ENCODE results near the gene BHLHE40.

Gene BHLHE40

DNA sequence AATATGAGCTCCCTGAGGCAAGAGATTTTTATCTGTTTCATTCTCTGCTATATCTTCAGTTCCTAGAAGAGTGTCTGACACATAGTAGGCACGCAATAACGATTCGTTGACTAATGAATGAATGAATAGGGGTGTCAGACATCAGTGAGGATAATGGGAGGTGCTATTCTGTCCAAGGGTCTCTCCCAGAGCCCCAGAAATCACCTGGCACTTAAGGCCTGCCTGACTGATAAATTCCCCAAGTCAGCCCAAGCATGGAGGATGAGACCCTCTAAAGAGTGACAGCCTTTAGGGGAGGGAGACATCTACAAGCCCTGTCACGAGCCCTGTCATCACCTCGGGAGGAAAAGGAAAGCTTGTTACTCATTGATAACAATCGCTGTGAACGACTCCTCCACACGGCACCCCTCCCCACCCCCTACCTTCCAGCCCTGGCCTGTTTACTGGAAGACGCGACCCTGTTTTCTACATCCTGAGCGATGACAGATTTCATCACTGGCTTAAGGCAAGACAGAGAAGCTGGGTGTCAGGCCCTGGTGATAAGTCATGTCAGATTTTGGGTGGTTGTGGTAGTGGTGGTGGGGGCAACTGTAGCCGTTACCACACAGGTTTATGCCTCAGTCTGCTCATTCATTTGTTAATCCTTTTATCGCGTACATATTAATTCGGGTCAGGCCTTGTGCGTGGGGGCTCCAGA, 23.1 kb downstream of the BHLHE40 start:
- DNase-seq (ENCODE audit: low read depth), result peak; percentile 57

DNA sequence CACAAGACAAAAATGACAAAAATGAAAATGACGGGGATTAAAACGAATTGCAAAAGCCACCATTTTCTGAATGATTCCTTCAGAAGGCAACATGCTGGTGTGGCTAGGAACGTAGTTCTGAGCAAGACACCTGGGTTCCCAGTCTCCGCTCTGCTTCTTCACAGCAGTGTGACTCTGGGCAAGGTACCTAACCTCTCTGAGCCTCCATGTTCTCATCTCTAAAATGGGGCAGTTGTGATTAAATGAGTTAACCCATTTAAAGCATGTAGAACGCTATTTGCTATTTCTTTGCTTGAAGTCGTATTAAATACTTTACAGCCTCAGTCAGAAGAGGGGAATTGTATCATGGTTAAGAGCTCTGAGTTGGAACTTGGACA, 23.6 kb downstream of the BHLHE40 start:
- DNase-seq (ENCODE audit: low read depth), result no peak

DNA sequence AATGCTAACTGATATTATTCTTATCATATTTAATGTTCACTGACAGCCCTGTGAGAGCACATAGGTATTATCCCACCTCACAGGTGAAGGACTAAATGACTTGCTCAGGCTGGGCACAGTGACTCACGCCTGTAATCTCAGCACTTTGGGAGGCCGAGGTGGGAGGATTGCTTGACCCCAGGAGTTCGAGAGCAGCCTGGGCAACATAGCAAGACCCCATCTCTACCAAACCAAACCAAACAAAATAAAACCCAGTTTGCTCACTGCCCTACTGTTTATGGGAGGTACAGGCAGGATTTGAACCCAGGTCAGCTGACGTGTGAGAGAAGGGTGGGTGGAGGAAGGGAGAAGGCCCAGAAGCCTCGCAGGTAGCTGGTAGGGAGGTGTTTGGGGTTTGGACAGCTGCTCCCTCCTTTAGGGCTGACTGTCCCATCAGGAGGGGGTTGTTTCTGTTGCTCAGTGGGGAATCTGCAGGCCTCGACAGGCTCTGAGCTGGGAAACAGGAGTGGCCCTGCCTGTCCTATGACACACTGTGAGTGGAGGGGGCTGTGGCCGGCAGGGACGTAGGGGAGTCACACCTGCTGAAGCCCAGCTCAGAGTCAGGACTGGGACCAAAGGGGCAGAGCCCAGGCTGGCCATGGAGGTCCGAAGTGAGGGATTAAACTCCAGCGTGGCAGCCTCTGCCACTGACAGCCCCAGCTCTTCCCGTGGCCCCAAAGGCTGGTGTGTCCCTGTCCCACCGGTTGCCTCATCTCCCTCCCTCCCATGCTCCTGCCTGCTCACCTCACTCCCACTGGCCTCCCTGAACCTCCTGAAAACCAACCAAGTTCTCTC, 25.3 kb downstream of the BHLHE40 start:
- DNase-seq (ENCODE audit: low read depth), result no peak

- DNase-seq (ENCODE audit: low read depth), result no peak
These were observed 26.1 kb downstream of the BHLHE40 start for GRCh38 chr3:5005367-5005766.

DNA sequence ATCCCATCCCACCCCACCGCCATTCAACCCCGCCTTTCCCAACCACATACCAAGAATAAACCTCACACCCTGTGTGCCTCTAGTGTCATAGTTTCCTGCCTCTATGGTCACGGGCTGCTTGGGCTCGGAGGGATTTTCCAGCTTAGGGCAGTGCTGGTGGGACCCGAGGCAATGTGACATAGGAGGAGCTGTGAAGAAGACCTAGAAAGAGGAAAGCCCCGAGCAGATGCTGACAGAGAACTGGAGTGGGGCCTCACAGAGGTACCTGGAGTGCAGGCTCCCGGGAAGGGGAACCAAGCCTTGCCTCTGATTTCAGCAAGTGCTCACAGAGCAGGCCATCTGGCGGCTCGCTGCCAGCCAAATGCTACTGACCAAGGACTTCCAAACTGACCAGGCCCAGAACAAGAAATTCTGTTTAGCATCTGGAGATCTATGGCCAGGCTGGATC, 27.5 kb downstream of the BHLHE40 start:
- peak; percentile 64 for DNase-seq (ENCODE audit: low read depth)

- DNase-seq (ENCODE audit: low read depth), result no peak
These were observed 28.6 kb downstream of the BHLHE40 start for GRCh38 chr3:5007873-5008272.

GRCh38 chr3:5009506-5010109, 30.4 kb downstream of the BHLHE40 start:
- no peak for DNase-seq (ENCODE audit: low read depth)

GRCh38 chr3:5010140-5010539, 30.9 kb downstream of the BHLHE40 start:
- DNase-seq (ENCODE audit: low read depth), result no peak

DNA sequence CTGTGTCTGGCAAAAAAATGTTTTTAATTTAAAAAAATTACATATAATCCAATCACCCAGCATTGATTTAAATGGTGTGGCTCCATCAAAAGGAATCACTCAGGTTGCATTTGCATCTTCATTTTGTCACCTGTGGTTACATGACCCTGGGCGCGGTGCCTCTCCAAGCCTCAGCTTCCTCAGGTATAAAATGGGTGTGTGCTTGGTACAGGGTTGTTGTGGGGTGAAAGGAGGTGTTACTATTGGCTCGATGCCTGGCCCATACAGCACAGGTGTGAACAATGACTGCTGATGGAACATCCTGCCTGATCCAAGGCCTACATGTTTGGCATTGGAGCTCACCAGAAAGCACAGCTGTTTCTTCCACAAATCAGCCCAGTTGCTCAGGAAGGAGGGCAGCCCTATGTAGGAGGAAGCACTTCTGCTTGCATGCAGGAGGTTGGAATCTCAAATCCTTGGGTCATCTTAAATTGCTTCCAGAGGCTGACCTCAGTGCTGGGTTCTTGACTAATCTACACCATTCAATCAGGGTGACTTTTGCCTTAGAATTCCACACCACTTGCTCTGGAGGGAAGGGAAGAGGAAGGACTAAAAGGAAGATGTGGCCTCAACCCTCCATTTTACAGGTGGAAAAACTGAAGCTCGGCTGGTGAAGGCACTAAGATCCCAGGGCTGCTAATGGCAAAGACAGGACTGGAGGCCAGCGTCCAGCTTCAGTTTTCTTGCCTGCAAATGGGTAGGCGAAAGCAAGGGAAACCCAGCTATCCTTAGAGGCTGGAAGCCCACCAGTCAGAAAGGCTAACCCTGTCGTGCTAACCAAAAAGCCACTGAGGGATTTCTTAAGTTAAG, 31.7 kb downstream of the BHLHE40 start:
- no peak for DNase-seq (ENCODE audit: low read depth)

DNA sequence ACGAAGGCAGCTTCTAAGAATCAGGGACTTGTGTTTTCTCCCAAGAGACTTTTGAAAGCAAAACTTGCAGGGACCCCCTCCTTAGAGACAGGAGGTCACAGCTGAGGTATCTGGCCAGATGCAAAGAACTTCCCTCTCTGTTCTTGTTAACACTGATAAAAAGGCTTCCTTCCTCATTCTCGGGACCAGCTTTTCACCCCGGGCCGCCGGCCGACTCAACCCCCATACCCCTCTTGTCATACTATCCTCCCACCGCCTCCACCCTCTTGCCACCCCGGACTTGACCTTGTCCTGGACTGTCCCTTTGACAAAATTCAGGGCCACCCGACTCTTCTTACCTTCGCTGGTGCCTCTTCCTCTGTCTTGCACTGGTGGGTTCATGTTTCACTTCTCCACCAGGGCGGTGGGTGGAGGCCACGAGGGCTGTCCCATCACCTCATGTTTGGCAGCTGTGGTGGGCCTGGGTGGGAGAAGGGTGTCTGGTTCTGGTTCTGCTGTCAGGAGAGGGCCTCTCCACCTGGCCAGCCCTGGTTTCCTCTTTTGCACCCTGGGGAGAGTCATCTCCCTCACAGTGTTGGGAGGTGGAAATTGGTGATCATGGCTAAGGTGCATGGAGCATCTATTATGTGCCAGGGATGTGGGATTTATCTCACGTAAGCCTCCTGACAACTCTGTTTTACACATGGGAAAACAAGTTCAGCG, 32.5 kb downstream of the BHLHE40 start:
- no peak for DNase-seq (ENCODE audit: low read depth)

GRCh38 chr3:5012367-5012766, 33.1 kb downstream of the BHLHE40 start:
- DNase-seq (ENCODE audit: low read depth), result no peak

DNA sequence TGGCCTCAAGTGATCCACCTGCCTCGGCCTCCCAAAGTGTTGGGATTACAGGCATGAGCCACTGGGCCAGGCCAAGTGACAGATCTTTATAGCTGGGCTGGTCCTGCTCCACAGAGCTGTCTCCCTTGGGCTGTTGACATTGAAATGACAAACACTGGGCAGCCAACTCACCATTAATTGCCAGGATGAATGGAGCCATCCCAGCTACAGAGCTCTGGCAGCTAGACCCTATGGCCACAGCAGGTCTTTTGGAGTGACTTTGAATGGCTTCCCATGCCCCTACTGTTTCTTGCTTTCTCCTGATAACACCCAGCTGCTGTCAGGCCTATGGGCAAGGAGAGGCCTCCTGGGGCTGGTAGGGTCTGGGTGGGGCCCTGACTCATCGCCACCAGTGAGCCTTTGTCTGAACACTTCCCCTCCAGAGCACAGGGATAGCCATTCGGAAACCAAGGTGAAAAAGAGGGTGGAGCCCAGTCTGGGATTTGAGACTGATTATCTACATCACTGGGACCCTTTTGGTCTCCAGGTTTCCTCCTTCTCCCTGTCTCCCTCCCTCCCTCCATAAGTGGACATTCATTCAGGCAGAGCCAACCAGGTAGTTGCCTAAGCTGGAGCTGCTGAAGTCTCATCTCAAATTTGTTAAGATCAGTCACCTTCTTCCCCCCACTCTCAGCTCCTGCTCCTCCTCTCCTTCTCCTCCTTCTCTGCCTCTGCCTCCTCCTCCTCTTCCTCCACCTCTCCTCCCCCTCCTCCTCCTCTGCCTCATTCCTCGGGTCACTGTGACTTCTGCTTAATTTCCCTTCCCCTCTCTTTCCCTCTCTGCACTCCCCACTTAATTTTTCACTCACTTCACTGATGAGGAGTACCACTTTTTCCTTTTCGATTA, 34.0 kb downstream of the BHLHE40 start:
- no peak for DNase-seq (ENCODE audit: low read depth)

DNA sequence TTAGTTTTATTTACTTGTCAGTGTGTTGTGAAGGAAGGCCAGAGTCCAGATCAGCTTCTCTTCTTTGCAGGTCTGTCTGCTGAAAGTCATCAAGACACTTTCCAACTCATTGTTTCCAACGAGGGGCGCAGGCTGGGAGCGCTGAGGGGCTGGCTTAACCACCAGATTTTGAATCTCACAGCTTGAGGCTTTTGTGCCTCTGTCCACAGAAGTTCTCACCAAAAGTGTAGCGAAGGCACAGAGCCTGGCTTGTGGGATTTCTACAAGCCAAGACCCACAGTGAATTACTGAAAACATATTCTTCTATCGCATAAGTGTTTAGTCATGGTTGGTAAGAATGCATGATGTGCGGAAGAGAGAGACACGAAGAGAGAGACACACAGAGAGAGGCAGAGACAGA, 35.2 kb downstream of the BHLHE40 start:
- no peak for DNase-seq (ENCODE audit: low read depth)

GRCh38 chr3:5015056-5015455, 35.8 kb downstream of the BHLHE40 start:
- DNase-seq (ENCODE audit: low read depth), result no peak

- no peak for DNase-seq (ENCODE audit: low read depth)
These were observed 37.2 kb downstream of the BHLHE40 start for GRCh38 chr3:5016211-5017161.

DNA sequence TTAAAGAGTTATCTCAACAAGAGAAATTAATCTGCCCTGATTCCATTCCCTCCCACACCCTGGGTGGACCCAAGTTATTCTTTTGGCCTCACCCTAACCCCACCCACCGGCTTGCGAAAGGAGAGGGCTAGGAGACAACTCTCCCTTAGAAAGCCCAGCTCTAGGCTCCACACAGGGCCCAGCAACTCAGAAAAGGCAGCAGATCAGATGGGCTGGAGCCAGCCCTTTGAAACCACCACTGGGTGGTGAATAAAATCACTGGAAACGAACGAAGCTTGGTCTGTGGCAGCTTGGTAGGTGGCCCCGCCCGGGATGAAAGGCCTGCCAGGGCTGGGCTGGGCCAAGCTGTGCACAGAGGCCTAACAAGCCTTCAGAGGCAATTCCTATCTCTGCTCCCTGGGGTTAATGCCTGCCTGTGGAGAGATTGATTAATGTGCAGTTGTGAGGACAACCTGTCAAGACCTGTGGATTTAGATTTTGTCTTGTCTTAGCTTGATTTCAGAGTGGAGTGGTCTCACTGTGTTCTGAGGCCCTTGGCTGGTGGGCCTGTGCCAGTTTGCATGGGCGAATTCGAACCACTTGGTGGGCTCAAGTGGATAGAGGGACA, 38.8 kb downstream of the BHLHE40 start:
- DNase-seq (ENCODE audit: low read depth), result no peak

GRCh38 chr3:5019411-5020241, 40.4 kb downstream of the BHLHE40 start:
- peak; percentile 53 for DNase-seq (ENCODE audit: low read depth)

DNA sequence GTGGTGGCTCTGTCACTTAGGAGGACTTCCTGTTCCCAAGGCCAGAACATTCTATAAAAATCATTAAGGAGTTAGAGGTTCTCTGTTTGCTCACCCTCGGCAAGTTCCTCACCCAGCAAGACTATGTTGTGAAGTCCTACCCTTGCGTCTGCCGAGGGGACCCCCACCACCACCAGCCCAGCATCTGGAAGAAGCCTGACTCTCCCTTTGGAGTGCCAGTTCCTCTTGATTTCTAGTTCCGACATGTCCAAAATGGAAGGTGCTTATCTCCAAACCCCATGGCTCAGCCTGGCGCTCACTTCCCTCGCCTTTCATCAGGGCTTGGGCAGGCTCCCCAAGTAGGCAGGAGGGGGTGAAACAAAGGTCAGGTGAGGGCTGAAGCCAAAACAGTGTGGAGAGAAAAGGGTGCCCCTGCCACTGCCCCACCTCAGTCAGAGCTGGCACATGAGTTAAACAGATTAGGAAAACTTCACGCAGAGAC, 41.0 kb downstream of the BHLHE40 start:
- no peak for DNase-seq (ENCODE audit: low read depth)

All from stimulated activated CD8-positive, alpha-beta memory T cell treated with anti-CD3 and anti-CD28 coated beads, Interleukin-4, amount 100 ng/mL, for 24 hours (primary cell).